ENCODE results near the gene ANAPC1.
"Not testable (repeated sequence)": the region's sequence is repeated elsewhere in the genome, so short reads cannot be mapped to it uniquely, and the experiment has no call there.

GRCh38 chr2:111735838-111736721 lies 147.9 kb downstream of the ANAPC1 start:
- peak in 3 of 4 donors; percentile 44 to 48 (median 48) for TF ChIP-seq CTCF (IDR thresholded peaks at IDR 0.05)
- not testable (repeated sequence) for TF ChIP-seq POLR2A (IDR thresholded peaks at IDR 0.05)

All from right lobe of liver (tissue), 4 donors.